Astrocyte (in vitro differentiated cells and primary cell): ENCODE measurements around the gene ACACB. TPM values are rescaled to one million over a fixed set of nuclear protein-coding genes. Genes with fewer than 3 reads are reported as not detected.

Experiments
- DNase-seq: peaks from one replicate; pipeline ENCODE4 v3.0.0-alpha.2; 2010; ENCODE audit warnings: low read depth
- FAIRE-seq: peaks from 2 replicates; lab custom pipeline; 2011; peaks lifted over from hg19 to GRCh38; lab: Jason Lieb, UNC
- H2AFZ ChIP-seq: 2 replicates; pipeline ENCODE4 v1.6.0; 2012; ENCODE audit warnings: low read depth, low read length, inconsistent platforms
- H3K27ac ChIP-seq: 2 replicates; pipeline ENCODE4 v1.5.1; 2011; ENCODE audit warnings: low read depth, low read length, inconsistent platforms
- H3K27me3 ChIP-seq: 2 replicates; pipeline ENCODE4 v1.6.0; 2011; ENCODE audit warnings: low read length, inconsistent platforms; ENCODE audit not compliant: insufficient read depth
- H3K36me3 ChIP-seq: 2 replicates; pipeline ENCODE4 v1.5.1; 2011; ENCODE audit warnings: low read length, inconsistent platforms; ENCODE audit not compliant: insufficient read depth
- H3K4me1 ChIP-seq: 2 replicates; pipeline ENCODE4 v1.5.1; 2011; ENCODE audit warnings: low read length, inconsistent platforms; ENCODE audit not compliant: insufficient read depth
- H3K4me2 ChIP-seq: 2 replicates; pipeline ENCODE4 v1.6.0; 2012; ENCODE audit warnings: low read length, inconsistent platforms
- H3K4me3 ChIP-seq: 2 replicates; pipeline ENCODE4 v1.5.1; 2011; ENCODE audit warnings: low read depth, mild to moderate bottlenecking, low read length, inconsistent platforms; ENCODE audit not compliant: insufficient read depth
- H3K79me2 ChIP-seq: 2 replicates; pipeline ENCODE4 v1.6.0; 2012; ENCODE audit warnings: mild to moderate bottlenecking, low read length, inconsistent platforms; ENCODE audit not compliant: insufficient read depth
- H3K9ac ChIP-seq: 2 replicates; pipeline ENCODE4 v1.6.0; 2012; ENCODE audit warnings: mild to moderate bottlenecking, low read length, inconsistent platforms
- H3K9me3 ChIP-seq: 2 replicates; pipeline ENCODE4 v1.5.1; 2012; ENCODE audit warnings: low read depth, mild to moderate bottlenecking, low read length, inconsistent platforms; ENCODE audit not compliant: insufficient read depth
- H4K20me1 ChIP-seq: 2 replicates; pipeline ENCODE4 v1.6.0; 2012; ENCODE audit warnings: low read length, inconsistent platforms; ENCODE audit not compliant: insufficient read depth
- H3K27ac Mint-ChIP-seq: one replicate; pipeline ENCODE4 v1.8.0; 2021; ENCODE audit warnings: mild to moderate bottlenecking, mixed read lengths; ENCODE audit not compliant: unreplicated experiment
- H3K27me3 Mint-ChIP-seq: one replicate; pipeline ENCODE4 v1.8.0; 2021; ENCODE audit warnings: low read depth, mixed read lengths; ENCODE audit not compliant: unreplicated experiment
- H3K36me3 Mint-ChIP-seq: one replicate; pipeline ENCODE4 v1.8.0; 2021; ENCODE audit warnings: low read depth, mixed read lengths; ENCODE audit not compliant: unreplicated experiment
- H3K4me1 Mint-ChIP-seq: one replicate; pipeline ENCODE4 v1.8.0; 2021; ENCODE audit warnings: low read depth, mixed read lengths; ENCODE audit not compliant: unreplicated experiment
- H3K4me3 Mint-ChIP-seq: one replicate; pipeline ENCODE4 v1.8.0; 2021; ENCODE audit warnings: mild to moderate bottlenecking, moderate library complexity, mixed read lengths; ENCODE audit not compliant: unreplicated experiment
- H3K9me3 Mint-ChIP-seq: one replicate; pipeline ENCODE4 v1.8.0; 2021; ENCODE audit warnings: mild to moderate bottlenecking, mixed read lengths; ENCODE audit not compliant: unreplicated experiment
- EZH2 ChIP-seq: IDR thresholded peaks from 2 replicates; pipeline ENCODE4 v1.6.1; 2012; ENCODE audit warnings: mild to moderate bottlenecking, low read length, inconsistent platforms; ENCODE audit not compliant: insufficient read depth
- total RNA-seq: library from RNA; stranded (reverse); gene quantifications from 2 replicates; pipeline ENCODE4 v1.2.1, GENCODE V29; 2021
- TF ChIP-seq, protein P1 (sequence below): IDR thresholded peaks from 2 replicates; pipeline ENCODE4 v1.5.1; 2011; ENCODE audit warnings: low read depth, mild to moderate bottlenecking, inconsistent platforms, low read length, moderate library complexity; ENCODE audit not compliant: insufficient read depth

Gene ACACB
- total RNA-seq, 1 donor from 2014 or later: 3.9 TPM

DNA sequence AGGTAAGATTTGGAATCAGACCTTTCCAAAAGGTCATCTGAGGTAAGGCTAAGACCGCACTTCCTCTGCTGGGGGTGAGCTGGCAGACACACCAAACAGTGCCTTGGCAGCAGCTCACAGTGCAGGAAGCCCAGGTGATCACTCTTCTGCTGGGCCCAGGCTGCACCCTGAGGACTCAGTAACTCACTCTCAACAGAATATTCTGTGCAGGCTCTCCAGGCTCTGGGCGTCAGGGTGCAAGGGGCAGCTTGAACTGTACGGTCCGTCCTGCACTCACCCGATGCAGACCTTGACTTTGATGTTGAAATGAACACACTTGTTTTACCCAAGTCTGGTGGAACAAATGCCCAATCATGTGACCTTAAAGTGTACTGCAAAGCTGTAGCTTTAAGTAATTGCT lies 29.1 kb upstream of the ACACB start:
- no peaks in the 10 kb centered on the region for H3K27me3 ChIP-seq
- no peak for DNase-seq
- peaks cover 5% of the 10 kb centered on the region for H3K9me3 Mint-ChIP-seq
- no peak overlapping the region for H3K4me2 ChIP-seq
- no peaks in the 10 kb centered on the region for H4K20me1 ChIP-seq
- no peak for FAIRE-seq
- no peaks in the 10 kb centered on the region for H3K27me3 Mint-ChIP-seq
- no peak overlapping the region for H3K27ac ChIP-seq
- no peak overlapping the region for H3K9ac ChIP-seq
- no peak overlapping the region for H3K27ac Mint-ChIP-seq
- peaks cover 27% of the 10 kb centered on the region for H3K36me3 ChIP-seq
- no peak overlapping the region for H3K4me3 Mint-ChIP-seq
- no peak for TF ChIP-seq EZH2
- TF ChIP-seq, protein P1, sequence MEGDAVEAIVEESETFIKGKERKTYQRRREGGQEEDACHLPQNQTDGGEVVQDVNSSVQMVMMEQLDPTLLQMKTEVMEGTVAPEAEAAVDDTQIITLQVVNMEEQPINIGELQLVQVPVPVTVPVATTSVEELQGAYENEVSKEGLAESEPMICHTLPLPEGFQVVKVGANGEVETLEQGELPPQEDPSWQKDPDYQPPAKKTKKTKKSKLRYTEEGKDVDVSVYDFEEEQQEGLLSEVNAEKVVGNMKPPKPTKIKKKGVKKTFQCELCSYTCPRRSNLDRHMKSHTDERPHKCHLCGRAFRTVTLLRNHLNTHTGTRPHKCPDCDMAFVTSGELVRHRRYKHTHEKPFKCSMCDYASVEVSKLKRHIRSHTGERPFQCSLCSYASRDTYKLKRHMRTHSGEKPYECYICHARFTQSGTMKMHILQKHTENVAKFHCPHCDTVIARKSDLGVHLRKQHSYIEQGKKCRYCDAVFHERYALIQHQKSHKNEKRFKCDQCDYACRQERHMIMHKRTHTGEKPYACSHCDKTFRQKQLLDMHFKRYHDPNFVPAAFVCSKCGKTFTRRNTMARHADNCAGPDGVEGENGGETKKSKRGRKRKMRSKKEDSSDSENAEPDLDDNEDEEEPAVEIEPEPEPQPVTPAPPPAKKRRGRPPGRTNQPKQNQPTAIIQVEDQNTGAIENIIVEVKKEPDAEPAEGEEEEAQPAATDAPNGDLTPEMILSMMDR: no peak
- H3K4me1 ChIP-seq: peaks cover 6% of the 10 kb centered on the region
- H3K36me3 Mint-ChIP-seq: peaks cover 17% of the 10 kb centered on the region
- peaks cover 4% of the 10 kb centered on the region for H3K4me1 Mint-ChIP-seq
- H3K9me3 ChIP-seq: no peaks in the 10 kb centered on the region
- H2AFZ ChIP-seq: no peak overlapping the region
- no peak overlapping the region for H3K4me3 ChIP-seq
- H3K79me2 ChIP-seq: peaks cover 19% of the 10 kb centered on the region

DNA sequence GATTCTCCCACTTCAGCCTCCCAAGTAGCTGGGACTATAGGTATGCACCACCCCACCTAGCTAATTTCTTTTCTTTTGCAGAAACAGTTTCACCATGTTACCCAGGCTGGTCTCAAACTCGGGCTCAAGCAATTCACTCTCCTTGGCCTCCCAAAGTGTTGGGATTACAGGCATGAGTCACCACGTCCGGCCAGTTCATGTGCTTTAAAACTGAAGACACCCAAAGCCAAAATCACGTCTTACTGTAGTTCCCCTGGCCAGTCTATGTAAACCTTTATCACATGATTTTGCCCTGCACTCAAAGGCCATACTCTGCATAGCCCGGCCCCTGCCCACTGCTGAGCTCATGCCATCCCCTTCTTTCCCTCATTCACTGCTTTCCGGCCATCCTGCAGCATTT lies 27.6 kb upstream of the ACACB start:
- no peaks in the 10 kb centered on the region for H3K27me3 Mint-ChIP-seq
- H3K27ac Mint-ChIP-seq: no peak overlapping the region
- H3K36me3 Mint-ChIP-seq: peaks cover 10% of the 10 kb centered on the region
- H3K4me1 Mint-ChIP-seq: peaks cover 6% of the 10 kb centered on the region
- Histone ChIP-seq H3K9ac (no peak overlapping the region), H3K27me3 (no peaks in the 10 kb centered on the region), H3K4me3 (no peak overlapping the region), H3K4me1 (peaks cover 16% of the 10 kb centered on the region), H3K9me3 (no peaks in the 10 kb centered on the region), H3K36me3 (peaks cover 27% of the 10 kb centered on the region), H4K20me1 (no peaks in the 10 kb centered on the region), H2AFZ (no peak overlapping the region), H3K27ac (no peak overlapping the region), H3K79me2 (peaks cover 28% of the 10 kb centered on the region), H3K4me2 (no peak overlapping the region)
- FAIRE-seq: no peak
- no peak for DNase-seq
- TF ChIP-seq EZH2: no peak
- TF ChIP-seq, protein P1: no peak
- H3K9me3 Mint-ChIP-seq: peaks cover 6% of the 10 kb centered on the region
- H3K4me3 Mint-ChIP-seq: no peak overlapping the region

DNA sequence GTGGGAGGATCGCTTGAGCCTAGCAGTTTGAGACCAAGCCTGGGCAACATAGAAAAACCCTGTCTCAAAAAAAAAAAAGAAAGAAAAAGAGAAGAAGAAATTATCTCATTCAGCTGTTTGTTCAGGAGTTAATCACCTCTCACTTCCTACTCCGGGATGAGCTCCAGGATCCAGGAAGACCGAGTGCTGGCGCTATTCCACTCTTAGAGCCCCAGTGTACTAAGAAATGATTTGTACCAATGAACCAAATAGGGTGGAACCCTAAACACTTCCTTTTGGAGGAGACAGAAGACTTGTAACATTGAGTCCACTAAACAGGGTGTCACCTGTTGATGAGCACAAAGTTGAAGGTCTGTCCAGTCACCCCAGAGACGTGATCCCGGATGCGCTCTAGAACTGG lies 26.7 kb upstream of the ACACB start:
- no peaks in the 10 kb centered on the region for H3K9me3 ChIP-seq
- no peaks in the 10 kb centered on the region for H3K27me3 Mint-ChIP-seq
- peaks cover 16% of the 10 kb centered on the region for H3K4me1 ChIP-seq
- peaks cover 28% of the 10 kb centered on the region for H3K79me2 ChIP-seq
- peaks cover 6% of the 10 kb centered on the region for H3K4me1 Mint-ChIP-seq
- H3K4me3 Mint-ChIP-seq: no peak overlapping the region
- no peak overlapping the region for H3K9ac ChIP-seq
- peaks cover 23% of the 10 kb centered on the region for H3K36me3 ChIP-seq
- no peak overlapping the region for H3K27ac ChIP-seq
- DNase-seq: no peak
- H3K9me3 Mint-ChIP-seq: peaks cover 6% of the 10 kb centered on the region
- no peak overlapping the region for H3K27ac Mint-ChIP-seq
- FAIRE-seq: no peak
- H4K20me1 ChIP-seq: no peaks in the 10 kb centered on the region
- H3K36me3 Mint-ChIP-seq: peaks cover 10% of the 10 kb centered on the region
- H3K4me2 ChIP-seq: no peak overlapping the region
- no peak overlapping the region for H3K4me3 ChIP-seq
- H2AFZ ChIP-seq: no peak overlapping the region
- TF ChIP-seq EZH2: no peak
- TF ChIP-seq, protein P1: no peak
- H3K27me3 ChIP-seq: no peaks in the 10 kb centered on the region
